Thyroid gland (tissue), 4 donors: ENCODE results near the gene LPP.

Source experiments
- CTCF ChIP-seq, 6 experiments: fragments of 200-600 bp in 3 of 6; fragments of 450-650 bp in 3 of 6; sonication (generic) in 3 of 6; IDR thresholded peaks; one replicate each; pipeline ENCODE4 v1.5.1; 2016 to 2019; ENCODE audit warnings: antibody characterized with exemption in 6 of 6, mild to moderate bottlenecking in 2 of 6, inconsistent platforms in 1 of 6, moderate library complexity in 1 of 6
- POLR2A ChIP-seq, 2 donors: fragments of 450-650 bp; IDR thresholded peaks; one replicate each; pipeline ENCODE4 v1.6.1; 2017; ENCODE audit warnings: antibody characterized with exemption in 2 of 2, mild to moderate bottlenecking in 2 of 2, moderate library complexity in 1 of 2

- TF ChIP-seq CTCF (IDR thresholded peaks at IDR 0.05) (no peak), POLR2A (IDR thresholded peaks at IDR 0.05) (no peak)
Observed at GRCh38 chr3:188827576-188827975, 673.6 kb downstream of the LPP start.
